K562 (cell line): ENCODE measurements around the gene TMX1. TPM values are rescaled to one million over a fixed set of nuclear protein-coding genes. Genes with fewer than 3 reads are reported as not detected.

Source experiments
- ATAC-seq: fragments of 200-7000 bp; cut with Tn5 transposase; 3 replicates; pipeline ENCODE4 v1.9.1; 2020; ENCODE audit warnings: moderate library complexity
- BruUV-seq: library from RNA; stranded (reverse); fragments of 400-500 nt; replicated peaks from 2 replicates; lab custom pipeline; 2021; lab: Mats Ljungman, UMichigan
- CTCF ChIA-PET: fragments of 300-600 bp; formaldehyde crosslinking; extraction: SDS; loops from one replicate; lab custom pipeline; 2021; ENCODE audit warnings: low intra/inter-chr PET ratio; lab: Yijun Ruan, JAX
- POLR2A ChIA-PET: fragments of 300-600, 350-650 bp; sonication (Branson Sonifier 250); formaldehyde crosslinking; extraction: SDS; loops from one replicate; lab custom pipeline; 2021; ENCODE audit warnings: antibody characterized with exemption, inconsistent platforms; lab: Yijun Ruan, JAX
- DNase-seq, 4 experiments: peaks; one replicate each; pipeline versions ENCODE4 v3.0.0 to v3.0.0-alpha.2; 2011 to 2018; ENCODE audit warnings: low spot score in 3 of 4, mixed read lengths in 3 of 4; ENCODE audit errors: extremely low read depth in 1 of 4
- FAIRE-seq: peaks from 2 replicates; lab custom pipeline; 2011; peaks lifted over from hg19 to GRCh38; lab: Jason Lieb, UNC
- H2AFZ ChIP-seq: 2 replicates; pipeline ENCODE4 v1.6.0; 2011; ENCODE audit warnings: low read depth, low read length, control low read depth, inconsistent platforms
- H3K27ac ChIP-seq: fragments of 200-600 bp; 3 replicates; pipeline ENCODE4 v1.8.0; 2011; ENCODE audit warnings: low read depth, mild to moderate bottlenecking, control low read depth, inconsistent platforms, low read length, moderate library complexity, mixed read lengths; ENCODE audit errors: extremely low read depth
- H3K27me3 ChIP-seq, 2 experiments: fragments of 300-600 bp in 1 of 2; 2 replicates in 1 of 2; 3 replicates in 1 of 2; pipeline versions ENCODE4 v1.6.0 to v1.8.0; 2011; ENCODE audit warnings: inconsistent platforms in 2 of 2, low read length in 2 of 2, mild to moderate bottlenecking in 1 of 2, mixed read lengths in 1 of 2, moderate library complexity in 1 of 2; ENCODE audit not compliant: control insufficient read depth in 2 of 2, insufficient read depth in 2 of 2
- H3K36me3 ChIP-seq: fragments of 300-600 bp; 3 replicates; pipeline ENCODE4 v1.8.0; 2011; ENCODE audit warnings: mild to moderate bottlenecking, low read length, inconsistent platforms; ENCODE audit not compliant: control insufficient read depth, insufficient read depth
- H3K4me1 ChIP-seq, 2 experiments: fragments of 200-600 bp in 1 of 2; replicated peaks in 1 of 2; 2 replicates in 1 of 2; 3 replicates in 1 of 2; pipeline versions ENCODE4 v1.5.1 to v1.8.0; 2011; ENCODE audit warnings: inconsistent platforms in 2 of 2, low read length in 2 of 2, mild to moderate bottlenecking in 1 of 2, mixed read lengths in 1 of 2, moderate library complexity in 1 of 2; ENCODE audit not compliant: control insufficient read depth in 2 of 2, insufficient read depth in 2 of 2
- H3K4me2 ChIP-seq: 2 replicates; pipeline ENCODE4 v1.6.1; 2011; ENCODE audit warnings: low read length, control low read depth, inconsistent platforms, mixed read lengths; ENCODE audit not compliant: insufficient read depth
- H3K4me3 ChIP-seq: fragments of 200-600 bp; sonication (generic), shearing (Covaris generic); 2 replicates; pipeline ENCODE4 v1.5.1; 2016; ENCODE audit warnings: control low read depth, inconsistent platforms
- H3K79me2 ChIP-seq: fragments of 200-600 bp; 3 replicates; pipeline ENCODE4 v1.8.0; 2011; ENCODE audit warnings: low read length, inconsistent platforms; ENCODE audit not compliant: control insufficient read depth, insufficient read depth
- H3K9ac ChIP-seq, 2 experiments: 2 replicates each; pipeline versions ENCODE4 v1.6.0 to v1.6.1; 2011; ENCODE audit warnings: low read depth in 2 of 2, low read length in 2 of 2, control low read depth in 1 of 2, inconsistent platforms in 1 of 2, mild to moderate bottlenecking in 1 of 2, mixed read lengths in 1 of 2; ENCODE audit not compliant: insufficient read depth in 1 of 2
- H3K9me1 ChIP-seq: one replicate; pipeline ENCODE4 v1.6.0; 2011; ENCODE audit warnings: inconsistent platforms, mild to moderate bottlenecking, low read length, moderate library complexity; ENCODE audit not compliant: control insufficient read depth, insufficient read depth
- H3K9me3 ChIP-seq: replicated peaks from 2 replicates; pipeline ENCODE4 v1.5.1; 2011; ENCODE audit warnings: low read depth, low read length, inconsistent platforms; ENCODE audit not compliant: control insufficient read depth, insufficient read depth
- H4K20me1 ChIP-seq: replicated peaks from 2 replicates; pipeline ENCODE4 v1.6.1; 2011; ENCODE audit warnings: low read length, inconsistent platforms, mixed read lengths; ENCODE audit not compliant: control insufficient read depth, insufficient read depth
- ARID4B ChIP-seq: sonication (generic); formaldehyde crosslinking; IDR thresholded peaks from 2 replicates; pipeline ENCODE4 v1.8.0; 2022; ENCODE audit warnings: mild to moderate bottlenecking, missing genetic modification reagents
- CCNT2 ChIP-seq: IDR thresholded peaks from 2 replicates; pipeline ENCODE4 v1.6.1; 2011; ENCODE audit warnings: borderline replicate concordance, low read depth, mild to moderate bottlenecking, moderate library complexity, mixed read lengths, low read length; ENCODE audit not compliant: insufficient read length; ENCODE audit errors: extremely low read depth
- NCOA2 ChIP-seq, 2 experiments: fragments of 450-650 bp; IDR thresholded peaks; 2 replicates each; pipeline ENCODE4 v1.6.1; 2018; ENCODE audit warnings: mild to moderate bottlenecking in 2 of 2, moderate library complexity in 1 of 2; ENCODE audit not compliant: partially characterized antibody in 2 of 2
- PHF20 ChIP-seq: fragments of 450-650 bp; IDR thresholded peaks from 2 replicates; pipeline ENCODE4 v1.6.1; 2018; ENCODE audit not compliant: partially characterized antibody
- POLR2H ChIP-seq: IDR thresholded peaks from 2 replicates; pipeline ENCODE4 v1.6.1; 2016; ENCODE audit warnings: missing genetic modification characterization, low read depth, mild to moderate bottlenecking, control low read depth, missing compliant biosample characterization, moderate library complexity
- RBM22 ChIP-seq: fragments of 200-400 bp; formaldehyde crosslinking; IDR thresholded peaks from 2 replicates; pipeline ENCODE4 v1.6.1; 2018; ENCODE audit warnings: low read length, low read depth; ENCODE audit not compliant: poor library complexity, severe bottlenecking
- SMARCE1 ChIP-seq: fragments of 450-650 bp; IDR thresholded peaks from 2 replicates; pipeline ENCODE4 v1.7.1; 2016; ENCODE audit warnings: mild to moderate bottlenecking
- SOX6 ChIP-seq: fragments of 450-650 bp; IDR thresholded peaks from 2 replicates; pipeline ENCODE4 v1.6.1; 2014; ENCODE audit warnings: mild to moderate bottlenecking
- THRB ChIP-seq: fragments of 450-650 bp; formaldehyde crosslinking; conservative IDR thresholded peaks from 2 replicates; pipeline ENCODE4 v1.4.0; 2022; ENCODE audit warnings: mild to moderate bottlenecking, missing genetic modification characterization
- XRCC3 ChIP-seq: fragments of 450-650 bp; IDR thresholded peaks from 2 replicates; pipeline ENCODE4 v1.6.1; 2017; ENCODE audit warnings: mild to moderate bottlenecking, moderate library complexity
- ZFP36 ChIP-seq: fragments of 150-350 bp; IDR thresholded peaks from 2 replicates; pipeline ENCODE4 v1.6.1; 2018; ENCODE audit warnings: low read length, low read depth; ENCODE audit not compliant: partially characterized antibody
- ZNF324 ChIP-seq: fragments of 250-450 bp; sonication (Bioruptor Pico); IDR thresholded peaks from 2 replicates; pipeline ENCODE4 v1.4.0; 2020; ENCODE audit warnings: mild to moderate bottlenecking
- ZNF347 ChIP-seq: fragments of 450-650 bp; formaldehyde crosslinking; IDR thresholded peaks from 2 replicates; pipeline ENCODE4 v1.4.0; 2020; ENCODE audit warnings: low read depth, mild to moderate bottlenecking, moderate library complexity
- WGBS: fragments of 100-300 bp; shearing (Covaris generic); methylation state at CpG from one replicate; pipeline ENCODE4 v1.1.6; 2016; ENCODE audit warnings: low coverage, mixed read lengths; ENCODE audit not compliant: insufficient coverage; ENCODE audit errors: missing lambda C conversion rate; 5-methylcytosine and 5-hydroxymethylcytosine counted together
- in situ Hi-C: fragments of 300-500 bp; cut with MboI; formaldehyde crosslinking; loops from 4 replicates; pipeline ENCODE4 v1.15.0; 2018; ENCODE audit warnings: inconsistent platforms, mixed read lengths
- intact Hi-C: fragments of 100-400 bp; cut with micrococcal nuclease; formaldehyde crosslinking; loops from 2 replicates; pipeline ENCODE4 v1.14.2; 2022
- polyA plus RNA-seq, 8 experiments: library from polyadenylated mRNA; depleted of rRNA in 4 of 8; stranded (reverse) in 5 of 8; unstranded in 3 of 8; fragments of >200 nt; fragmentation: Nextera tagmentation in 2 of 8; fragmentation: Illumina TruSeq in 1 of 8; extraction: Ambion mirVana in 2 of 8; extraction: Trizol in 1 of 8; gene quantifications; 2 replicates each; pipeline versions ENCODE4 v1.2.1 to v1.2.3, GENCODE V29; 2011 to 2014; ENCODE audit warnings: inconsistent platforms in 1 of 8, missing spikeins in 1 of 8
- total RNA-seq, 7 experiments: library from RNA; depleted of rRNA in 6 of 7; stranded (reverse); fragments of >200 nt in 6 of 7; fragmentation: Illumina TruSeq in 2 of 7; extraction: Trizol in 2 of 7; gene quantifications; 2 replicates each; pipeline versions ENCODE4 v1.2.1 to v1.2.3, GENCODE V29; 2011 to 2021; ENCODE audit warnings: low replicate concordance in 1 of 7

The TMX1 gene
- total and polyA plus RNA-seq, 9 of the 15 experiments (the other 6 are each of a cell fraction or from before 2014, with no cell fraction given), result 19.5 to 101 (median 34.7) TPM

- TF ChIP-seq POLR2H (tag) (peak; percentile 54), PHF20 (peak; percentile 41), NCOA2 (IDR thresholded peaks at IDR 0.05; ENCODE audit: partially characterized antibody in 2 of 2) (no peak), RBM22 (no peak), SMARCE1 (0 out of 2 replicates have a peak, but pooled peaks have one; percentile 29)
- TF ChIP-seq, all 486 proteins: peak for 69
These were observed at the start of gene TMX1 (continued) for GRCh38 chr14:51239813-51240803.

GRCh38 chr14:51201890-51202289, 38.2 kb upstream of the TMX1 start:
- 0% methylated on average over 1 of the region's 2 CpGs for WGBS
- Histone ChIP-seq H3K4me1 (no peaks in the 10 kb centered on the region), H3K4me2 (no peak overlapping the region), H3K27ac (no peak overlapping the region), H3K36me3 (no peaks in the 10 kb centered on the region), H3K27me3 (no peaks in the 10 kb centered on the region), H3K9me1 (no peaks in the 10 kb centered on the region), H3K4me3 (no peak overlapping the region), H2AFZ (no peak overlapping the region), H3K9ac (no peak overlapping the region), H4K20me1 (no peaks in the 10 kb centered on the region), H3K9me3 (no peaks in the 10 kb centered on the region), H3K79me2 (no peaks in the 10 kb centered on the region)
- FAIRE-seq, result no peak
- DNase-seq, result no peak
- intact Hi-C loops, result no loop called here
- CTCF ChIA-PET, result no interaction called here
- in situ Hi-C loops, result no loop called here
- no TSS peak for BruUV-seq
- POLR2A ChIA-PET, result no interaction called here
- ATAC-seq, result no peak
- TF ChIP-seq ARID4B (CRISPR knock-in tag) (no peak), ZNF324 (CRISPR knock-in tag) (no peak), ZNF347 (no peak), CCNT2 (no peak), XRCC3 (no peak), ZFP36 (no peak), SOX6 (no peak), THRB (CRISPR knock-in tag) (no peak)
